Activated CD8-positive, alpha-beta memory T cell treated with anti-CD3 and anti-CD28 coated beads, Interleukin-2, amount 50 U/mL, for 1 hour (primary cell): ENCODE results near the gene LLGL2.
"Not testable (repeated sequence)": the region's sequence is repeated elsewhere in the genome, so short reads cannot be mapped to it uniquely, and the experiment has no call there.

Source experiments
- DNase-seq: peaks from one replicate; pipeline ENCODE4 v3.0.0-alpha.2; 2020; ENCODE audit errors: extremely low read depth

LLGL2 gene

DNA sequence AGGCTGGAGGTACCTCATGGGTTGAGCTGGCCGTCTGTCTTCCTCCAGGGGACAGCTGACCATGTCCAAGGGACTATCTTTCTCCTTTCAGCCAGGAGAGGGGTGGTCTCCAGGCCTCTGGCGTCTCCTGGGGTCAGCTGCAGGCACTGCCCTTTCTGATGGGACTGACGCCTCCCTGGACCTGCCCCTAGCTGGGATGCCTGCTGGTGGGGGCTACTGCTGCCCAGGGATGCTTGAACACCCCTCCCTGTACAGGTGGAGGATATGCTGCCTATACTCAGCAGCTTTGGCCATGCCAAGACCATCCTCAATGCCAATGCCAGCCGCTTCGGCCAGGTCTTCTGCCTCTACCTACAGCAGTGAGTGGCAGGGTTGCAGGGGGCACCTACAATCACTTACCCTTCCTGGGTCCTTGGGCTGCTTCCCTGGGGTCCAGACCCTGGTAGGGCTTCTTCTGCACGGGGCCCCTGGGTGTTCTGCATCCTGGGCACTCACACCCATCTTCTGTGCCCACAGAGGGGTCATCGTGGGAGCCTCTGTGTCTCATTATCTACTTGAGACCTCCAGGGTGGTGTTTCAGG is 66.3 kb downstream of the LLGL2 start:
- no peak for DNase-seq

GRCh38 chr17:75592348-75593020 is 67.0 kb downstream of the LLGL2 start:
- no peak for DNase-seq

GRCh38 chr17:75593430-75593829 is 67.9 kb downstream of the LLGL2 start:
- not testable (repeated sequence) for DNase-seq

- no peak for DNase-seq
Observed at GRCh38 chr17:75594499-75595283, 69.2 kb downstream of the LLGL2 start.

DNA sequence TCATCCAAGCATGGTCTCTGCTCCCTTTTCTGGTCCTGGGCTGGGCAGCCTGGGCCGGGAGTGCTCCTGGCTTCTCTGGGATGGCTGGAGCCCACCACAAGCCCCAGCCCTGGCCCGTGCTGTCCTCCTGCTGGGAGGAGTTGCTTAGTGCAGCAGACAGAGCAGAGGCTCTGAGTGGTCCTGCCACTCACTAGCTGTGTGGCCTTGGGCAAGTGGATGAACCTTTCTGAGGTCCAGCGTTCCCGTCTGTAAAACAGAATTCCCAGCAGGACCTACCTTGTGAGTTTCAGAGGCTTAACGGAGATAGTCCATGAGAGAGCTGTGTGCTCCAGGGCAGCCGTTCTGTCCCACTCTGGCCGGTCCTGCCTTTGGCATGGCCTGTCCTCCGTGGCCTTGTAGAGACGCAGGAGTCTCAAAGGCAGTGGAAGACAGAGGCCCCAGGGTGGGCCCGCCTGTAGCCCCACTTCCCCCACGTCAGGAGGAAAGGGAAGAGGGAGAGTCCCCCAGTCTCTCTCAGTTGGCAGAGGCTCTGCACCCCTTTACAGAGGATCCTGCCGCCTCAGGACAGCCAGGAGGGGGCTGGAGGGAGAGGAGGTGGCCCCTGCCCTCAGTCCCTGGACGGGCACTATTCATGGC is 69.9 kb downstream of the LLGL2 start:
- DNase-seq: no peak

DNA sequence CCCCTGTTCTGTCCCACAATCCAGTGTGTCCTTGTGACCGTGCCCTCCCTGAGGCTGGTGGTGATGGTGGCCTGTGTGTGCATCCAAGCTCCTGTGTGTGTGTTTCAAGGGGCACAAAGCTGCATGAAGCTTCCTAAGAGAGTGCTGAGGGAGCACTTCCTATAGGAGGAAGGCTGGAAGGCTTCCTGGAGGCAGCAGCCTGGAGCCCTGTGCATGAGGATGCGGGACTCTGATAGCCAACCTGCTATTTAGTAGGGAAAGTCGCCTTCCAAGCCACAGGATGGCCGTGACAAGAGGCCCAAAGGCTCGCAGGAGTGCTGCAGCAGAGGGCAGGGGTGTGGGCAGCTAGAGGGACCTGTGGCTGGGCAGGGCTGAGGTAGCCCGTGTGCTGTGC is 70.4 kb downstream of the LLGL2 start:
- no peak for DNase-seq

GRCh38 chr17:75596320-75597087 is 71.0 kb downstream of the LLGL2 start:
- no peak for DNase-seq

GRCh38 chr17:75601057-75601987 is 75.8 kb downstream of the LLGL2 start:
- no peak for DNase-seq

GRCh38 chr17:75602644-75603043 is 77.1 kb downstream of the LLGL2 start:
- DNase-seq: no peak

GRCh38 chr17:75603123-75603522 is 77.6 kb downstream of the LLGL2 start:
- no peak for DNase-seq

- DNase-seq: no peak
Observed at GRCh38 chr17:75604034-75604695, 78.7 kb downstream of the LLGL2 start.

DNA sequence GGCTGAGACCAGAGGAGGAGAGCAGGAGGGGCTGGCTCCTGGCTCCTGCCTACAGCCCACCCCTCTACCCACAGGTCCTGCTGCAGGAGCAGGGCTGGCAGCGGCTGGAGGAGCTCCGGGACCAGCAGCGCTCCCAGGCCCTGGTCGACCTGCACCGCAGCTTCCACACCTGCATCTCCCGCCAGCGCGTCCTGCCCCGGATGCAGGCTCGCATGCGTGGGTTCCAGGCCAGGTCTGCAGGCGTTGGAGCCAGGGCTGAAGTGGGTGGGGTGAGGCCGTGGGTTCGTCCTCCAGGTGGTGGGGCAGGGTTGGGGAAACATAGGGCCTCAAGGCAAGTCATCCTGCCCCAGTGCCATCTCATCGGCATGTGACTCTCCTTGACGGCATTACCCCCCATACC is 80.3 kb downstream of the LLGL2 start:
- DNase-seq: no peak

GRCh38 chr17:75607086-75607485 is 81.6 kb downstream of the LLGL2 start:
- no peak for DNase-seq

DNA sequence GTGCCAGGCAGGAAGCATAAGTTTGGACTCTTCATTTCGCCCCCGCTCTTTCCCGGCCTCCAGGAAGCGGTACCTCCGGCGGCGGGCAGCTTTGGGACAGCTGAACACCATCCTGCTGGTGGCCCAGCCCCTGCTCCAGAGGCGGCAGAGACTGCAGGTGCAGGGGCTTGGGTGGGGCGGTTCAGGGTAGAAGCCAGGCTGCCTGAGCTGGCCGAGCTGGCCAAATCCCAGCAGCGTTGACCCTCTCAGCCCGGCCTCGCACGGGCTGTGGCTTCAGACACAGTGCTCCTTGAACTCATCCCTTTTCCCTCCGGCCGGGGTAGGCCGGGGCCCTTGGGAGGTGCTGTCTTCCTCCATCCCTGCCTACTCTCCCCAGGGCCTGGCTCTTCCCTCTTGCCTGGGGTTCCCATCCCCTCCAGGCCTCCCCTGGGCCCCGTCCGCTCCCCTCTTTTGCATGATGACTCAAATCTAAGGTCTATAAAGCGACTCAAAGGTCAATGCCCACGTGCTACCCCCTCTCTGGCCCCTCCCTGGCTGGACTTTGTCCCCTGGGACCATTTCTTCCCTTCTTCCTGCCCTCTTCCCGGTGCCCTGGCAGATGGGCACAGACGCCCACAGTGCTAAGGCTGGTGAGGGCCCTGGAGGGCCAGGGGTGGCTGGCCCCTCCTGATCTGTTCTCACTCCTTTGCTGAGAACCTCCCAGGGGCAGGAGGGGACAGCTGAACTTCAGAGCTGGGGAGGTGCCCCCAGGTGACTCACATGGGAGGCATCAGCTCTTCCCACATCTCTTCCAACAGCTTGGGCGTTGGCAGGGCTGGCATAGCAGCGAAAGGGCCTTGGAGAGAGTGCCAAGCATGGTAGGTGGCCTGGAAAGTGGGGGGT is 84.8 kb downstream of the LLGL2 start:
- no peak for DNase-seq

DNA sequence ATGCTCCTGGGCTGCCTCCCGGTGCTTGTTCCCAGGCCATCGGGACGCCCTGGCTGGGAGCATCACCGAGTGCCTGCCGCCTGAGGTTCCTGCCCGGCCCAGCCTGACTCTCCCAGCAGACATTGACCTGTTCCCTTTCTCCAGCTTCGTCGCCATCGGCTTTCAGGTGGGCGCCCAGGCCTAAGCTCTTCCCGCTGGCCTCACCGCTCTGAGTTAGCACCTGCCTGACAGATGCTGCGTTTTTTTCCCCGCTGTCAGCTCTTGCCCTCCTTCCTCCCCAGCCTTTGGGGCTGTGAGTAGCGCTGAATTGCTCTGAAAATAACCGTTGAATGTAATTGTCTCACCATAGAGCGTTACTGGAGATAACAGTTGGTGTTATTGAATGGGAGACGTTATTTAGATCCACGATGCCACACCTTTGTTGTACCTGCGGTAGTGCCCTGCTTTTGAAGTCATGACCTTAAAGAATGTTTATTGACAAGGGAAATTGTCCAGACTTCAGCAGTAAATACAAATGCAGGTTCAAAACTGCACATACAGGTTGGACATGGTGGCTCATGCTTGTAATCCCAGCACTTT is 86.4 kb downstream of the LLGL2 start:
- no peak for DNase-seq

- DNase-seq: no peak
Observed at GRCh38 chr17:75612906-75613626, 87.6 kb downstream of the LLGL2 start.

- no peak for DNase-seq
Observed at GRCh38 chr17:75614006-75614405, 88.5 kb downstream of the LLGL2 start.
